Activated CD4-positive, alpha-beta memory T cell treated with anti-CD3 and anti-CD28 coated beads for 36 hours (primary cell): ENCODE data around the gene KIRREL3. TPM values are rescaled to one million over a fixed set of nuclear protein-coding genes. Genes with fewer than 3 reads are reported as not detected.

Experiments used
- CTCF ChIA-PET: fragments of 350-600 bp; sonication (Branson Sonifier 250); formaldehyde crosslinking; loops from one replicate; lab custom pipeline; 2021; ENCODE audit warnings: antibody characterized with exemption, inconsistent platforms; lab: Charles Lee
- POLR2A ChIA-PET: fragments of 350-600 bp; sonication (Branson Sonifier 250); formaldehyde crosslinking; loops from one replicate; lab custom pipeline; 2021; ENCODE audit warnings: antibody characterized with exemption; lab: Charles Lee
- DNase-seq: peaks from one replicate; pipeline ENCODE4 v3.0.0-alpha.2; 2020
- H3K27ac Mint-ChIP-seq: one replicate; pipeline ENCODE4 v1.8.0; 2021; ENCODE audit warnings: mixed read lengths
- H3K27me3 Mint-ChIP-seq: one replicate; pipeline ENCODE4 v1.8.0; 2021; ENCODE audit warnings: mixed read lengths
- H3K36me3 Mint-ChIP-seq: one replicate; pipeline ENCODE4 v1.8.0; 2021; ENCODE audit warnings: mixed read lengths
- H3K4me1 Mint-ChIP-seq: one replicate; pipeline ENCODE4 v1.8.0; 2021; ENCODE audit warnings: low read depth, mixed read lengths
- H3K4me3 Mint-ChIP-seq: one replicate; pipeline ENCODE4 v1.8.0; 2021; ENCODE audit warnings: mild to moderate bottlenecking, mixed read lengths
- H3K9me3 Mint-ChIP-seq: one replicate; pipeline ENCODE4 v1.8.0; 2021; ENCODE audit warnings: mixed read lengths
- intact Hi-C: fragments of 100-400 bp; cut with micrococcal nuclease; formaldehyde crosslinking; loops from one replicate; pipeline ENCODE4 v1.15.1; 2023
- total RNA-seq, 2 experiments: library from RNA; stranded (reverse); gene quantifications; one replicate each; pipeline ENCODE4 v1.2.3, GENCODE V29; 2021

The KIRREL3 gene
- total RNA-seq, 2 experiments from 2014 or later, result not detected

DNA sequence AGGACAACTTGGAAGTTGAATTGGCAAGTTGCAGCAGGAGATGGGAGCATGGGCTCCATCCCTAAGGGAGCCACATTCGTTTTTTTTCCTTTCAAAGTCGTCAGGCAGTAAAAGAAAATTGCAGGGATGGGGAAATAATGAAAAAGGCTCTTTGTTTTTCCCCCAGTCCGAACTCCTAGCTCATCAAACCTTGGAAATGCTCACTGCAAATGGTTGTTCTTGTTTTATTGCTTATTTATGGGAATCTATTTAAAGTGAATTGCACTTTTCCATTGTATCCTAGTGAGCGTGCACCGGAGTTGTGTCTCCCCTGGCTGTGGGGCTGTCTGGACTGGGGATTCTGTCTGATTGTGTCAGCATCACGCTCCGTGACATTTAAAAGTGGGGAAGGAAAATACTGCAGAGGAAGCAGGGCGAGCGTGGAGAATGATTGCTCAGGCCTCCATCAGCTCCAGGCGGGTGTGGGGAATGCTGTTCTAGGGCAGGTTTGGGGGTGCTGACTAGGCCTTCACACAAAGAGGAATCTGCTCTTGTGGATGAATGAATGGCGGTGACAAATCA is 306.4 kb downstream of the KIRREL3 start:
- H3K4me1 Mint-ChIP-seq, result no peaks in the 10 kb centered on the region
- H3K36me3 Mint-ChIP-seq, result no peaks in the 10 kb centered on the region
- CTCF ChIA-PET, result no interaction called here
- POLR2A ChIA-PET, result no interaction called here
- no peaks in the 10 kb centered on the region for H3K9me3 Mint-ChIP-seq
- no peak overlapping the region for H3K4me3 Mint-ChIP-seq
- no peak for DNase-seq
- intact Hi-C loops, result no loop called here
- no peaks in the 10 kb centered on the region for H3K27me3 Mint-ChIP-seq
- H3K27ac Mint-ChIP-seq, result no peak overlapping the region

DNA sequence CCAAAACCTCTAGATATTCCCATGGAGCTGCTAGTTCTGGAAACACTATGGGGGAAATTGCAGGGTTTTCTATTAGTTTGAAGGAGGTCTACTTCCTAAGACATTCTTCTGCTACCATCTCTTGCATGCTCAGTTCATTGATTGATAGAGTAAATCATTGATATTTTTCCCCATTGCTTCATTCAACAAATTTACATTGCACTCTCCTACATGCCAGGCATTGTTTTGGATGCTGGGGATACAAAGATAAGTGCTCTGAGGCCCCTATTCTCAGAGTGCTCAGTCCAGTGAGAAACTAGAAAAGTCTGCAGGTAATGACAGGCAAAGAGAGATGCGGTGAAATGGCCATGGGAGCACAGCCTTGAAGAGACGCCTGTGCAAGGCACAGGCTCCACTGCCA is 313.1 kb downstream of the KIRREL3 start:
- ChIA-PET CTCF (no interaction called here), POLR2A (no interaction called here)
- H3K27me3 Mint-ChIP-seq, result no peaks in the 10 kb centered on the region
- H3K9me3 Mint-ChIP-seq, result no peaks in the 10 kb centered on the region
- no peak overlapping the region for H3K27ac Mint-ChIP-seq
- no peak for DNase-seq
- intact Hi-C loops, result no loop called here
- no peaks in the 10 kb centered on the region for H3K36me3 Mint-ChIP-seq
- H3K4me1 Mint-ChIP-seq, result no peaks in the 10 kb centered on the region
- H3K4me3 Mint-ChIP-seq, result no peak overlapping the region

DNA sequence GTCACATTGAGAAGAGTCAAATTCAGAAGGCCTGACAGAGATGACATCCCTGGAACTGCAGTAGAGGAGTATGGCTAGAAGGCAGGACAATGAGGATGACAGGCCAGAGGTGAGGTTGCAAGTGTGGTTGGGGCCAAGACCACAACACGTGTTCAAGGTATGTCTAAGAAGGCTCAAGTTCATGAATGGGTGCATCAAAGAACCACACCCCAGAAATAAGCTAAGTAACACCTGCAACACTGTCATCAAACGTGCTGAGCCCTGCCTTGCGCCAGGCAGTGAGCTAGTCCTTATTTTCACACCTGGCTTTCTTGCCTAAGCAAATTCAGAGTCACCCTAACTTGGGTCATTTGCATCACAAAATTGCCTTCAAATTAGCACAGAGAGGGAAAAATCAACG is 313.6 kb downstream of the KIRREL3 start:
- CTCF ChIA-PET, result no interaction called here
- Mint-ChIP-seq H3K4me3 (no peak overlapping the region), H3K27ac (no peak overlapping the region), H3K4me1 (no peaks in the 10 kb centered on the region), H3K9me3 (no peaks in the 10 kb centered on the region), H3K27me3 (no peaks in the 10 kb centered on the region), H3K36me3 (no peaks in the 10 kb centered on the region)
- POLR2A ChIA-PET, result no interaction called here
- intact Hi-C loops, result no loop called here
- no peak for DNase-seq

DNA sequence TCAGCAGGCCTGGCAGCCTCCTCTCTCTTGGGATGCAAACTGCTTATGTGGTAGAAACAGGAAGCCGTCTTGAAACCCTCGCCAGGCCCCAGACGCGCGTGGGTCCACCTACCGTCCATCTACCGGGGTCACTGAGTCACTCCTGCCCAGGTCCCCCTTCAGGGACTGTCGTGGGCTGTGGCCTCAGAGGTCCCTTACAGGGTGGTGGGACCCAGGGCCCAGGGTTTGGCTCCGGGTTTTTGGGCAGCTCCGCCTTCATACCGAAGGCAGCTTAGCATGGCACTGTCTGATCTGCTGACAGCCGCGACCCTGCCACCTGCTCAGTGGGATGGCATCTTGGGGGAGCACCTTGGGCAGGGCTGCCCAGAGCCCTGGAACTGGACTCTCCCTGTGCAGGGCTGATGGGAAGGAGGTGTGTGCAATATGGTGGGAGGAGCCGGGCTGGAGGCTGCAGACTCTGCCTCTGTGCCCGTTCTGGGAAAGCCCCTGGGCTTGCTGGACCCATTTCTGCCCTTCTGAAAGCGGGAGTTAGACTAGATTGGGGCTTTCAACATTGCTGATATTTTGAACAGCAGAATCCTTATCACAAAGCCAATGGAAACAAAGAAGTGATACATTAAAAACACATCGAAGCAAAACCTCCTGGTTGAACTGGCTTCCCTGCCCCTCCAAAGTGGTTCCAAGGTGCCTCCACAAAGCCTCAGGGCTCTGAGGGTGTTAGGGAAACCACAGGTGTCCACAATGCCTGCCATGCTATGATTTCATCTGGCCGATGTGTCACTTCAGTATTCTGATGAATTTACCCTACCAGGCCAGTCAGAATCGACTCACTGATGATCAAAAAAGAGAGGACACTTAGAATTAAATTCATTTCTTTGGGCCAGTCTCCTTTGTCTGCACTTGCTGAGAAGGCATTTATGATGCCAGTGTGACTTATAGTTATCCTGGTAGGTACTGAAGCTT is 316.5 kb downstream of the KIRREL3 start:
- Mint-ChIP-seq H3K4me3 (no peak overlapping the region), H3K4me1 (no peaks in the 10 kb centered on the region), H3K27me3 (no peaks in the 10 kb centered on the region), H3K9me3 (no peaks in the 10 kb centered on the region), H3K27ac (no peak overlapping the region), H3K36me3 (no peaks in the 10 kb centered on the region)
- no peak for DNase-seq
- intact Hi-C loops, result no loop called here
- CTCF ChIA-PET, result no interaction called here
- POLR2A ChIA-PET, result no interaction called here

DNA sequence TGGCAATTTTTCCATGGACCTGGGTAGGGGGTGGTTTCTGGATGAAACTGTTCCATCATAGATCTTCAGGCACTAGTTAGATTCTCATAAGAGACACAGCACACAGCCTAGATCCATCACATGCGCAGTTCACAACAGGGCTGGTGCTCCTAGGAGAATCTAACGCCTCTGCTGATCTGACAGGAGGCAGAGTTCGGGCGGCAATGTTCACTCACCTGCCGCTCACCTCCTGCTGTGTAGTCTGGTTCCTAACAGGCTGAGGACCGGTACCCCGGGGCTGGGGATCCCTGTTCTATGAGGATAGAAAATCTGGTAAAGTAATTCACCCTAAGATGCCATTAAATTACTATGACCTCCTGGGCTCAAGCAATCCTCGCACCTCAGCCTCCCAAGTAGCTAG is 318.0 kb downstream of the KIRREL3 start:
- no peaks in the 10 kb centered on the region for H3K36me3 Mint-ChIP-seq
- H3K4me3 Mint-ChIP-seq, result no peak overlapping the region
- H3K27me3 Mint-ChIP-seq, result peaks cover 1% of the 10 kb centered on the region
- H3K4me1 Mint-ChIP-seq, result no peaks in the 10 kb centered on the region
- ChIA-PET CTCF (no interaction called here), POLR2A (no interaction called here)
- intact Hi-C loops, result no loop called here
- DNase-seq, result no peak
- no peaks in the 10 kb centered on the region for H3K9me3 Mint-ChIP-seq
- no peak overlapping the region for H3K27ac Mint-ChIP-seq

DNA sequence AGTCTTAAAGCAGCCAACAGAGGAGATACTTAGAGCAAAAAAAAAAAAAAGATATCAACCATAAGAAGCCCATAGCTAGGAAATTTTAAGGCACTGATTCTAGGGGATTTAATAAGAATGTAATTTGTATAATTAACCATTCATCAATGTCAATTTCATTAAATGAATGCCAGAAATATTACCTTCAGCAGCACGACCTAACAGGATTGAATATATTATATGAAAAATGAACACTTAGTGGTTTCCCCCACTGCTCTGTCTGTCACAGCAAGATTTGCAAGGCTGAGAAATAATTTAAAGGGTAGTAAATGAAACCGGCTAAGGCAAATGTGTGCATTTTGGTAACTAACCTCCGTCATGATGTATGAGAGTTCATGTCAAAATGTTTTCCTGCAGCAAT is 319.9 kb downstream of the KIRREL3 start:
- POLR2A ChIA-PET, result no interaction called here
- intact Hi-C loops, result no loop called here

DNA sequence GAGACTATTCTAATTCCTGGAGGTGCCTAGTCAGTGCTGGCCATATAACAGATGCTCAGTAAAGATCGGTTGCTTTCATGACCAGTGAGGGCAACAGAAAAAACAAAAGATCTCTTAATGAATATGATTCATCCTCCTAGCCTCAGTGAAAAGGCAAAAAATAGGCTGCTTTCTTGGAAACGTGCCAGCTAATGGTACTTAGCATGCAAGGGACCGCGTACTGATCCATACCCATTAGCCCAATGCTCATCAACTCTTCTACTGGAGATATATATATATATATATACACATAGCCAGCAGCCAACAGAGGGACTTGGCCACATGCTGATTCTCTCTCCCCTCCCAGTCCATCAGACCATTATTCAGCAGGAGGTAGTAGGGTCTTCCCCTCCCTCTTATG is 320.4 kb downstream of the KIRREL3 start:
- no peak for DNase-seq
- H3K4me3 Mint-ChIP-seq, result no peak overlapping the region
- H3K9me3 Mint-ChIP-seq, result no peaks in the 10 kb centered on the region
- no peaks in the 10 kb centered on the region for H3K36me3 Mint-ChIP-seq
- ChIA-PET POLR2A (no interaction called here), CTCF (no interaction called here)
- H3K4me1 Mint-ChIP-seq, result no peaks in the 10 kb centered on the region
- intact Hi-C loops, result no loop called here
- H3K27me3 Mint-ChIP-seq, result peaks cover 1% of the 10 kb centered on the region
- no peak overlapping the region for H3K27ac Mint-ChIP-seq

More for the DNA sequence above, 319.9 kb downstream of the KIRREL3 start:
- H3K9me3 Mint-ChIP-seq, result no peaks in the 10 kb centered on the region
- H3K4me1 Mint-ChIP-seq, result no peaks in the 10 kb centered on the region
- H3K27me3 Mint-ChIP-seq, result peaks cover 1% of the 10 kb centered on the region
- no peaks in the 10 kb centered on the region for H3K36me3 Mint-ChIP-seq
- DNase-seq, result no peak
- CTCF ChIA-PET, result no interaction called here
- no peak overlapping the region for H3K4me3 Mint-ChIP-seq
- no peak overlapping the region for H3K27ac Mint-ChIP-seq

DNA sequence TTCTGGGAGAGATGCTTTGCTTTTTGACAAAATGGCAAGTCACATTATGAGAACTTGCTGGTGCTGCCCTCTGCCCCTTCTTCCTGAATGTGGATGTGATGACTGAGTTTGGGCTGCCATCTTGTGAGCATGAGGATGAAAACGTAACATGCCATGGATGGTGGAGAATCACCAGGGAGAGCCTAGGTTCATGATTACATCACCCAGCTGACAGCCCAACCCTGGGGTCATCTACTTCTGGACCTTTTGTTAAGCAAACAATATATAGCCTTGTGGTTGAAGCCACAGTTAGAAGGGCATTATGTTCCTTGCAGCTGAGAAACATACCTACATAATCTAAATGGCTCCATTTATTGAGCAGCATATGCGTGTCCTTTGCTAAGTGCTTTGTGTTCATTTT is 321.5 kb downstream of the KIRREL3 start:
- Mint-ChIP-seq H3K4me1 (no peaks in the 10 kb centered on the region), H3K27me3 (peaks cover 4% of the 10 kb centered on the region), H3K36me3 (no peaks in the 10 kb centered on the region), H3K4me3 (no peak overlapping the region), H3K27ac (no peak overlapping the region), H3K9me3 (no peaks in the 10 kb centered on the region)
- DNase-seq, result no peak
- intact Hi-C loops, result no loop called here
- CTCF ChIA-PET, result no interaction called here
- POLR2A ChIA-PET, result no interaction called here

DNA sequence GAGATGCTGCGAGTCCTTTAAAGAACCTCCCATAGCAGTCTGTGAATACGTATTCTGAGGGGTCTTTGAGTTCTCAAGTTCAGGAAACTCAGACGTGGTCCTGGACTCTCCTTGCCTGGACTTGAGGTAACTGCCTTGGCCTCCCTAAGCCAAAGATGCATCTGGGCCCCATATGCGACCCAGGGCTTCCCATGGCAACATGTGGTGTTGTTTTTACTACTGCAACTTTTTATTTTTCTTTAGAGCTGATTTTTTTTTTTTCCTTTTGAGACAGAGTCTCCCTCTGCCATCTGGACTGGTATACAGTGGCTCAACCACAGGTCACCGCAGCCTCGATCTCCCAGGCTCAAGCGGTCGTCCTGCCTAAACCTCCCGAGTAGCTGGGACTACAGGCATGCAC is 324.0 kb downstream of the KIRREL3 start:
- H3K4me3 Mint-ChIP-seq, result no peak overlapping the region
- ChIA-PET CTCF (no interaction called here), POLR2A (no interaction called here)
- no peaks in the 10 kb centered on the region for H3K9me3 Mint-ChIP-seq
- H3K36me3 Mint-ChIP-seq, result no peaks in the 10 kb centered on the region
- H3K27ac Mint-ChIP-seq, result no peak overlapping the region
- H3K27me3 Mint-ChIP-seq, result peaks cover 4% of the 10 kb centered on the region
- no peak for DNase-seq
- H3K4me1 Mint-ChIP-seq, result no peaks in the 10 kb centered on the region
- intact Hi-C loops, result no loop called here

DNA sequence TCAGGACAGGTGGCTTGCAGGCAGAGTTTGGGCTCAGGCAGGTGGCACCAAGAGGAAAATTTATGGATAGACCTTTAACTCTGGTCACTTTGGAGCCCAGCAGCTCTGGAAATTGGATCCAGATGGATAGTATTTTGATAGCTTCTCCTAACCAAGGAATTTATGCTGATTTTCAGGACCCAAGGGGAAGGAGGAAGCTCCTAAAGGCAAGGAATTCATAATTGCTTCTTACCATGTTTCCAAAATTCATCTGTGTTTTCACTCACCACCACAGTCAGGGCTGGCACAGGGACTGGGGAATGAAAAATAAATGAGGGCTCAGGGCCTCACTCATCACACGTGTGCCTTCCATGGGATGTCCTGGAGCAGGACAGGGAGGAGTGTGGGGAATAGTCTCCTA is 327.3 kb downstream of the KIRREL3 start:
- H3K27ac Mint-ChIP-seq, result no peak overlapping the region
- intact Hi-C loops, result no loop called here
- ChIA-PET POLR2A (no interaction called here), CTCF (no interaction called here)
- no peak for DNase-seq
- no peaks in the 10 kb centered on the region for H3K4me1 Mint-ChIP-seq
- no peaks in the 10 kb centered on the region for H3K9me3 Mint-ChIP-seq
- peaks cover 12% of the 10 kb centered on the region for H3K27me3 Mint-ChIP-seq
- no peak overlapping the region for H3K4me3 Mint-ChIP-seq
- no peaks in the 10 kb centered on the region for H3K36me3 Mint-ChIP-seq

DNA sequence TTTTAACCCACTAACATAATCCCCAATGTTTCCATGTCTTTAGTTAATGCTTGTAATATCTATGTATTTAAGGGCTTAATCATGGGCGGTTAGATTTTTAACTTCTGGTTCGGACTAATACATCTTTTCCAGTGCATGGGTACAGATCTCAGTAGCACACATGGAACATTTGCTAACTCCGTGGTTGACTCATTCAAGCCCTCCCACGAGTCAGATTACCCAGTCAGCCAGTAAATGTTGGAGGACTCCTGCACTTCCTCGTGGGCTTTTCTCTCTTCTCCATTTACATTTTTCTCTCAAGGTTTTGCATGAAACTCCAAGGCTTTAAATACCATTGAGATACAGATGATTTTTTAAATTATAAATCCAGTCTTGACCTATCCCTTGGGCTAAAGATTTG is 331.2 kb downstream of the KIRREL3 start:
- no peaks in the 10 kb centered on the region for H3K9me3 Mint-ChIP-seq
- H3K4me3 Mint-ChIP-seq, result no peak overlapping the region
- peaks cover 13% of the 10 kb centered on the region for H3K27me3 Mint-ChIP-seq
- DNase-seq, result no peak
- H3K4me1 Mint-ChIP-seq, result no peaks in the 10 kb centered on the region
- H3K27ac Mint-ChIP-seq, result no peak overlapping the region
- POLR2A ChIA-PET, result no interaction called here
- CTCF ChIA-PET, result no interaction called here
- H3K36me3 Mint-ChIP-seq, result no peaks in the 10 kb centered on the region
- intact Hi-C loops, result no loop called here

DNA sequence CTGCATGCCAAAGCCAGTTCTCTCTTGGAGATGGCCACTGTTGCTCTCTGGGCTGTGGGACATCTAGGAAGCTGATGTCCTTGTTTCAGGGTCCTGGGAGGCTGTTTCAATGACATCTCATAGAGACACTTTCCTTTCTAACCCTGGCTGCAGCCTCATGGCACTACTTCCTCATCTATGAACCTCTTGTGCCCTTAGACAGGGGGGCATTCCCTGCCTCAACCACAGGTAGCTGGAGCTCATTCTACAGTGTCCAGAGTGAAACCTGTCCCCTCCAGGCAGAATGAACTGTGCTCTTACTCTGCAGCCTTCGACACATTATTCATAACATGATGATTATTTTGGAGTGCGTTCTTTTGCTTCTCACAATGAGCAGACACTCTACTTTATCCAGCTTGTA is 335.9 kb downstream of the KIRREL3 start:
- CTCF ChIA-PET, result no interaction called here

More for the DNA sequence above, 335.9 kb downstream of the KIRREL3 start:
- DNase-seq, result no peak
- Mint-ChIP-seq H3K27me3 (peaks cover 7% of the 10 kb centered on the region), H3K4me3 (no peak overlapping the region), H3K27ac (no peak overlapping the region), H3K9me3 (no peaks in the 10 kb centered on the region), H3K36me3 (no peaks in the 10 kb centered on the region), H3K4me1 (no peaks in the 10 kb centered on the region)
- intact Hi-C loops, result no loop called here
- POLR2A ChIA-PET, result no interaction called here
